Activated naive CD4-positive, alpha-beta T cell treated with anti-CD3 and anti-CD28 coated beads for 36 hours (primary cell): Measurements from ENCODE around the gene GPC6. TPM values are rescaled to one million over a fixed set of nuclear protein-coding genes. Genes with fewer than 3 reads are reported as not detected.
"Not testable (repeated sequence)": the region's sequence is repeated elsewhere in the genome, so short reads cannot be mapped to it uniquely, and the experiment has no call there.

Experiments
- CTCF ChIA-PET: fragments of 350-600 bp; sonication (Branson Sonifier 250); formaldehyde crosslinking; loops from one replicate; lab custom pipeline; 2021; ENCODE audit warnings: antibody characterized with exemption; lab: Charles Lee
- DNase-seq: peaks from one replicate; pipeline ENCODE4 v3.0.0-alpha.2; 2020
- H3K27ac Mint-ChIP-seq: one replicate; pipeline ENCODE4 v1.8.0; 2021; ENCODE audit warnings: mild to moderate bottlenecking, mixed read lengths
- H3K27me3 Mint-ChIP-seq: one replicate; pipeline ENCODE4 v1.8.0; 2021; ENCODE audit warnings: low read depth, mixed read lengths
- H3K36me3 Mint-ChIP-seq: one replicate; pipeline ENCODE4 v1.8.0; 2021; ENCODE audit warnings: low read depth, mixed read lengths
- H3K4me1 Mint-ChIP-seq: one replicate; pipeline ENCODE4 v1.8.0; 2021; ENCODE audit warnings: low read depth, mixed read lengths
- H3K4me3 Mint-ChIP-seq: one replicate; pipeline ENCODE4 v1.8.0; 2021; ENCODE audit warnings: mild to moderate bottlenecking, moderate library complexity, mixed read lengths
- H3K9me3 Mint-ChIP-seq: one replicate; pipeline ENCODE4 v1.8.0; 2021; ENCODE audit warnings: mixed read lengths
- intact Hi-C: fragments of 100-400 bp; cut with micrococcal nuclease; formaldehyde crosslinking; loops from one replicate; pipeline ENCODE4 v1.15.1; 2023
- total RNA-seq, 2 experiments: library from RNA; stranded (reverse); gene quantifications; one replicate each; pipeline ENCODE4 v1.2.3, GENCODE V29; 2021

The GPC6 gene
- total RNA-seq: not detected

- Mint-ChIP-seq H3K27me3 (peaks cover 47% of the 10 kb centered on the region), H3K4me1 (peaks cover 5% of the 10 kb centered on the region), H3K4me3 (no peak within 1 kb of the TSS), H3K9me3 (no peaks in the 10 kb centered on the region), H3K27ac (no peak within 1 kb of the TSS), H3K36me3 (no peaks in the 10 kb centered on the region)
- CTCF ChIA-PET: no interaction called here
- DNase-seq: no peak
- intact Hi-C loops: no loop called here
Measured at GRCh38 chr13:93226623-93227279, at the start of gene GPC6. Gene GPC6, plus strand, starts transcription at chr13:93226807.

GRCh38 chr13:93180356-93180969 is 46.1 kb upstream of the GPC6 start:
- Mint-ChIP-seq H3K4me3 (no peak overlapping the region), H3K4me1 (no peaks in the 10 kb centered on the region), H3K27me3 (peaks cover 2% of the 10 kb centered on the region), H3K36me3 (no peaks in the 10 kb centered on the region), H3K27ac (no peak overlapping the region), H3K9me3 (peaks cover 1% of the 10 kb centered on the region)
- intact Hi-C loops: no loop called here
- CTCF ChIA-PET: no interaction called here
- DNase-seq: no peak

GRCh38 chr13:93182406-93182805 is 44.2 kb upstream of the GPC6 start:
- CTCF ChIA-PET: interaction anchor here (0.7 kb wide), 1 partner anchor 69 kb away, joined by 8 read pairs; no protein-coding TSS in a partner anchor
- intact Hi-C loops: no loop called here
- no peaks in the 10 kb centered on the region for H3K4me1 Mint-ChIP-seq
- H3K36me3 Mint-ChIP-seq: no peaks in the 10 kb centered on the region
- no peak overlapping the region for H3K4me3 Mint-ChIP-seq
- H3K27me3 Mint-ChIP-seq: peaks cover 7% of the 10 kb centered on the region
- H3K27ac Mint-ChIP-seq: no peak overlapping the region
- H3K9me3 Mint-ChIP-seq: no peaks in the 10 kb centered on the region
- no peak for DNase-seq

GRCh38 chr13:93183302-93183701 is 43.3 kb upstream of the GPC6 start:
- CTCF ChIA-PET: no interaction called here
- H3K4me1 Mint-ChIP-seq: no peaks in the 10 kb centered on the region
- peaks cover 7% of the 10 kb centered on the region for H3K27me3 Mint-ChIP-seq
- no peak for DNase-seq
- H3K4me3 Mint-ChIP-seq: no peak overlapping the region
- H3K27ac Mint-ChIP-seq: no peak overlapping the region
- intact Hi-C loops: no loop called here
- no peaks in the 10 kb centered on the region for H3K9me3 Mint-ChIP-seq
- no peaks in the 10 kb centered on the region for H3K36me3 Mint-ChIP-seq

- H3K27me3 Mint-ChIP-seq: peaks cover 4% of the 10 kb centered on the region
- intact Hi-C loops: no loop called here
- CTCF ChIA-PET: no interaction called here
Measured at GRCh38 chr13:93190006-93190405, 36.6 kb upstream of the GPC6 start.

GRCh38 chr13:93193682-93194081 is 32.9 kb upstream of the GPC6 start:
- H3K4me3 Mint-ChIP-seq: no peak overlapping the region
- no peaks in the 10 kb centered on the region for H3K36me3 Mint-ChIP-seq
- DNase-seq: no peak
- no peak overlapping the region for H3K27ac Mint-ChIP-seq
- no peaks in the 10 kb centered on the region for H3K4me1 Mint-ChIP-seq
- H3K27me3 Mint-ChIP-seq: peaks cover 4% of the 10 kb centered on the region
- peaks cover 7% of the 10 kb centered on the region for H3K9me3 Mint-ChIP-seq
- intact Hi-C loops: no loop called here
- CTCF ChIA-PET: no interaction called here

More at GRCh38 chr13:93190006-93190405, 36.6 kb upstream of the GPC6 start:
- H3K27ac Mint-ChIP-seq: no peak overlapping the region
- H3K4me1 Mint-ChIP-seq: no peaks in the 10 kb centered on the region
- no peak for DNase-seq
- no peaks in the 10 kb centered on the region for H3K36me3 Mint-ChIP-seq
- no peak overlapping the region for H3K4me3 Mint-ChIP-seq
- H3K9me3 Mint-ChIP-seq: peaks cover 4% of the 10 kb centered on the region

- Mint-ChIP-seq H3K36me3 (no peaks in the 10 kb centered on the region), H3K4me1 (no peaks in the 10 kb centered on the region), H3K27ac (no peak overlapping the region), H3K4me3 (no peak overlapping the region), H3K9me3 (peaks cover 4% of the 10 kb centered on the region), H3K27me3 (peaks cover 4% of the 10 kb centered on the region)
- intact Hi-C loops: no loop called here
- no peak for DNase-seq
- CTCF ChIA-PET: no interaction called here
Measured at GRCh38 chr13:93199856-93200255, 26.8 kb upstream of the GPC6 start.

- Mint-ChIP-seq H3K4me3 (no peak overlapping the region), H3K4me1 (no peaks in the 10 kb centered on the region), H3K36me3 (no peaks in the 10 kb centered on the region), H3K27ac (no peak overlapping the region), H3K27me3 (peaks cover 4% of the 10 kb centered on the region), H3K9me3 (peaks cover under 1% of the 10 kb centered on the region)
- DNase-seq: no peak
- CTCF ChIA-PET: no interaction called here
- intact Hi-C loops: no loop called here
Measured at GRCh38 chr13:93200626-93201025, 26.0 kb upstream of the GPC6 start.

- no peak overlapping the region for H3K4me3 Mint-ChIP-seq
- CTCF ChIA-PET: no interaction called here
- no peaks in the 10 kb centered on the region for H3K9me3 Mint-ChIP-seq
- H3K27ac Mint-ChIP-seq: no peak overlapping the region
- intact Hi-C loops: no loop called here
- H3K27me3 Mint-ChIP-seq: peaks cover 2% of the 10 kb centered on the region
- no peaks in the 10 kb centered on the region for H3K4me1 Mint-ChIP-seq
- H3K36me3 Mint-ChIP-seq: no peaks in the 10 kb centered on the region
- no peak for DNase-seq
Measured at GRCh38 chr13:93201992-93202558, 24.5 kb upstream of the GPC6 start.

GRCh38 chr13:93206778-93207392 is 19.7 kb upstream of the GPC6 start:
- H3K9me3 Mint-ChIP-seq, H3K27me3 Mint-ChIP-seq, H3K27ac Mint-ChIP-seq, H3K4me1 Mint-ChIP-seq, CTCF ChIA-PET, DNase-seq, H3K36me3 Mint-ChIP-seq, H3K4me3 Mint-ChIP-seq, intact Hi-C loops: not testable (repeated sequence)

- Mint-ChIP-seq H3K27ac (no peak overlapping the region), H3K36me3 (no peaks in the 10 kb centered on the region), H3K4me1 (no peaks in the 10 kb centered on the region), H3K9me3 (no peaks in the 10 kb centered on the region), H3K27me3 (no peaks in the 10 kb centered on the region), H3K4me3 (no peak overlapping the region)
- DNase-seq: no peak
- intact Hi-C loops: no loop called here
- CTCF ChIA-PET: interaction anchor here (0.7 kb wide), 1 partner anchor 35 kb away, joined by 3 read pairs; no protein-coding TSS in a partner anchor
Measured at GRCh38 chr13:93216122-93216521, 10.5 kb upstream of the GPC6 start.

- intact Hi-C loops: no loop called here
- H3K27ac Mint-ChIP-seq: no peak overlapping the region
- H3K9me3 Mint-ChIP-seq: no peaks in the 10 kb centered on the region
- H3K27me3 Mint-ChIP-seq: peaks cover 3% of the 10 kb centered on the region
- H3K4me3 Mint-ChIP-seq: no peak overlapping the region
- no peak for DNase-seq
- no peaks in the 10 kb centered on the region for H3K36me3 Mint-ChIP-seq
- no peaks in the 10 kb centered on the region for H3K4me1 Mint-ChIP-seq
- CTCF ChIA-PET: no interaction called here
Measured at GRCh38 chr13:93217721-93218261, 8.8 kb upstream of the GPC6 start.
